GM12878 (cell line): ENCODE measurements around the gene LPGAT1.

Experiments
- ETV6 ChIP-seq, 2 experiments: fragments of 450-650 bp in 1 of 2; IDR thresholded peaks in 1 of 2; conservative IDR thresholded peaks in 1 of 2; 2 replicates each; pipeline ENCODE4 v1.6.1; 2014; ENCODE audit warnings: antibody characterized with exemption in 1 of 2, borderline replicate concordance in 1 of 2, low read depth in 1 of 2, mild to moderate bottlenecking in 1 of 2, moderate library complexity in 1 of 2
- SMC3 ChIP-seq: IDR thresholded peaks from 2 replicates; pipeline ENCODE4 v1.6.1; 2011; ENCODE audit warnings: low read length, improper control_type of control experiment, borderline replicate concordance

- no peak for TF ChIP-seq ETV6 (conservative IDR thresholded peaks at IDR 0.05 in 1 of 2, IDR thresholded peaks at IDR 0.05 in 1 of 2; ENCODE audit: borderline replicate concordance in 1 of 2, low read depth in 1 of 2)
- TF ChIP-seq SMC3 = no peak
These were observed 14.0 kb downstream of the LPGAT1 start for GRCh38 chr1:211816586-211816985.
